Jurkat, Clone E6-1 (cell line): ENCODE results near the gene RCN2.

Experiments used
- DNase-seq: peaks from one replicate; pipeline ENCODE4 v3.0.0-alpha.2; 2011; ENCODE audit warnings: low read depth, low spot score
- H3K4me3 ChIP-seq: 2 replicates; pipeline ENCODE4 v1.5.1; 2011; ENCODE audit warnings: mild to moderate bottlenecking, low read length, control low read depth, moderate library complexity

Gene RCN2

DNA sequence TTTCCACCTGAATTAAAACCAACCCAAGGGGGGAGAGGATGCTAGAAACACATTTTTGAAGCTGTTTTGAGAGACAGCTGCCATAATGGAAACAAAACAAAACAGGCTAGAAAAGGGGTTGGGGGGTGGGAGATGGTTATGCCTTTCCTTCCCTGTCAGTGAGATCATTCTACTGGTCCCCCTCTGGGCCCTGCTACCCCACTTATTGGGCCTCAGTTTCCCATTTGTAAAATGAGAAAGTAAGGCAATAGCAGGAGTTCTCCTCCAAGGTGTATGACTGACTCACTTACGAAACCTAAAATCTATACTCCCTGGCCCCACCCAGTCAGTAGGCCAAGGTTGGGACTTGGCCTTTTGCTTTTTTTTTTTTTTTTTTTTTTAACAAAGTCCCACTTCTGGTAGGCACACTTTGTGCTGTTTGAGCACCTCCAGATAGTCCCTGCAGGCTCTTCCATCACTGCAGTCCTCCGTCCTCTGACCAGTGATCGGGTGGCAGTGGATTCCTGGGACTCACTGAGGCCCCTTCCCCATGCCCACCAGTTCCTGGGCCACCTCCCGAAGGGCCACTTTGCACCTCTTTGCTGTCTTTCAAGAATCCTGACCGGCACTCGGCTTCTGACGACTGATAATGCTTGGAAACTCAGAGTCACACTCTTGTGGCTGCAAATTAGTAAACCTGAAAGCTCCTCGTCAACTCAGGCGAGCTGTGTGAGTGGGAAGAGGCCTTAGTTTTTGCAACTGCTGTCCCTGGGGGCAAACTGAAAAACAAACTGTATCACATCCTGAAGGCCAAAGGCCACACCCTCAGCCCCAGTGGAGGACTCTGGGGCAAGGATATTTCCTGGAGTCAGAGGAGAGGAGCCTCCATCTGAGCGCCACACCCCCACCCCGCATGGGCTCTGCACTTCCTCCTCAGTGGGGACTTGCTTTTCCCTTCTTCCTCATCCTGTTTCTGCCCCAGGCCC is 56.6 kb downstream of the RCN2 start:
- no peak overlapping the region for H3K4me3 ChIP-seq
- no peak for DNase-seq

DNA sequence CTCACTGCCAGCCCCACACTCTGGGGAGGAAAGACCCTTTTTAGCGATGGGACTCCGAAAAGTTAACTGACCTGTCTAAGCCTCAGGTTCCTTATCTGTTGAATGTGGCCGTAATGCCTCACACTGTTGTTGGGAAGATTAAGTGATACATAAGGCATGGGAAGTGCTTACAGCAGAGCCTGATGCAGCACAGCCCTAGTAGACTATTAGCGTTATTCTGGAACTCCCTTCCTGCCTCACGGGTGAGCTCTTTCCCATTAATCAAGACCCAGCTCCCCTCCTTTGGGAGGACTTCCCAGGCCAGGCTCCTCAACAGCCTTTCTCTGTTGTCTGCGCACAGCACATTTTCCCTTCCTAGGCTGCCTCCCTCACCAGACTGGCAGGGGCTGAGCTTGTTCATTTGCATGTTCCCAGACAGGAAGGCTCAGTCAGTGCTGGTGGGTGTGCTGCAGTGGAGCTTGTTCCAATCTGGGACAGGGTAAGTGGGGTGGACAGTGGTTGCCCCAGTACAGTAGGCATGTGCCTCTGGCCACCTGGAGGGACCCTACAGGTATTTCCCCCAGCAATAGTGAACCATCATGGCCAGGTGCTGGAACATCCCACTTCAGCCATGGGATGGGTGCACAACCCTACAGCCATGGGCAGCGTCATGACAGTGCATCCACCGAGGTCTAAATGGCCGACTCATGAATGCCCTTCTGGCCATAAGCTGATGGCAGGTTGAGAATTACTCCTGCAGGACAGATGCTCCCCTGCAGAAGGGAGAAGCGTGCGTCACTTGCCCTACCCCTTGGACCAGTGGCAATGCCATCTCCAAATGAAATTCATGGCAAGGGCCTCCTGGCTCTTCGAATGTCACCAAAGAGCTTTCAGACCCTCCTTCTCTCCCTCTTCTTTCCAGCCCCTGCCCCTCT is 57.6 kb downstream of the RCN2 start:
- no peak for DNase-seq
- H3K4me3 ChIP-seq = no peak overlapping the region

DNA sequence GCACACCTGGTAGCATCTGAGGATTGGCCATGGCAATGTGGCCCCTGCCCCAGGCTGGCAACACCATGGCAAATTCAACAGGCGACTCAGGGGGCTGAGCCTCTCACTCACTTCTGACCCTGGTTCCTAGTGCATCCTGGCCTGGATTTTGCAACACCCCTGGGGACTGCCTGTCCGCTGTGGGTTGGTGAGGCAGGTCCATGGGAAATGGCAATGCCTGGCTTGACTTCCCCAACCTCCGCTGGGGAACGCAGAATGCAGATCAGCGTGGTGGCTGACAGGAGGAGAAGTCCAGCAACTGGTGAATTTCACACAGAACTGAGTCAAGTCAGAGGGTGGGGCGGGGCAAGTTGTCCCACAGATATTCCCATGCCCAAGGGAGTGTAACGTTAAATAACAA is 59.5 kb downstream of the RCN2 start:
- DNase-seq = no peak
- no peak overlapping the region for H3K4me3 ChIP-seq

DNA sequence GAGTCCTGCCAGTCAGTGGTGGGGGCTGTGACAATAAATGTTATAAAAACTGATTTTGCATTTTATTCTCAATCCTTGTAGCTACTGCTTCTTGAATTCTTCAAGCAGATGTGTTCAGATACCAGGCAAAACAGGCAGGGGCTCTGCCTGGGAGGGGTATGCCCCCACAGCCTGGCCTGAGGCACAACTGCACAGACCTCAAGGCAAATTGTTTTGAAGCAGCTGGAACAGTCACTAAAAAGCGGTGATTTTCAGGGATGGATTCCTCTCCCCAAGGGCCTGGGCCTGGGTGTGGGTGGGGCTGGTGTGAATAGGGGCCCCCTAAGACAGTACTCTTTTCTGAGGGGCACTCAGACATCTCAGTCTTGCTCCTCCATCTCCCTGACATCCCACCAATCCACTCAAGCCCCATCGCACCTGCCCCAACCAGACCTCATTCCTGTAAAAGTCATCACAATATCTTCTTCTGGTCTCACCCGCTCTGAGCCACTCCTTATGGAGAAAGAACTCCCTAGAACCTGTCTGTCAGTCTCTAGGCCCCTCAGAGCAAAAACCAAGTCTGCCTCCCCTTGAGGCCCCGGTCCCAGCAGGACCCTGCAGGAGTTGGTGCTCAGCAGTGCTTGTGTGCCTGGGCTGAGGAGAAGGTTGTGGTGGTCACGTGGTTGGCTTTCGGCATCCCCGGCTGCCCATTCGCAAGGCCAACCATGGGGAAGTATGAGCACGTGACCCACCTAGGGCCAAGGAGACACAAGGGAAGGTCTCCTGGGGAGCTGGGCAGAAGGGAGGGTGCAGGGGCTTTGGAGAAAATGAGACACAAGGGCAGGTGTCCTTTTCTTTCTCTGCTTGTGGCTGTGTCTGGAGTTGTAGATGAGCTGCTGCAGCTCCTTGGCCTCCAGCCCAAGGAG is 60.4 kb downstream of the RCN2 start:
- DNase-seq = no peak
- H3K4me3 ChIP-seq = no peak overlapping the region

DNA sequence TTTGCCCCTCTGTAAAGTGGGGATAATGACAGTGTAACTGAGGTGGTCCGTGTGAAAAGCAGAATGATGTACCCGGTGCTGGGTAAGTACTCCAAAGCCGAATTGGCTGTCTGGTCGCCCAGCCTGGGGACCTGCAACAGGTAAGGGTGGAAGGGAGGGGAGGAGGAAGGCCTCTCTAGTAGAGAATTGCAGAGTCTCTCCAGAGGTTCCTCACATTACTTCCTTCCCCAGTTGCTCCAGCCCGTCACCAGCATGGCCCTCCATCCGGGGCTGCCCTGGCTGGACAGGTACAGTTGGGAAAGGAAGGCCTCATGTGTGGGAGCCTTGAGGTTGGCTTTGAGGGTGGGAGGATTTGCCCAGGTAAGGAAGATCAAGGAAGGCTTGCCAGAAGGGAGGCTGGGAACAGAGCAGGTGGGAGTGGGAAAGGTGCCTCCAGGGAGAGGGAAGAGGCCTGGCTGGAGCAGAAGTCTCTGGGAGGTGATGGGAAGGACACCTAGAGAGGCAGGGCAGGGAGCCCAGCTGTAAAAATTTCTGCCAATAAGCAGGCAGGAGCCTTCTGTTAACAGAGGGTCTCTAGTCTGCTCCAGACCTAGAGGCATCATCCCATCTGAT is 61.7 kb downstream of the RCN2 start:
- DNase-seq = no peak
- no peak overlapping the region for H3K4me3 ChIP-seq

DNA sequence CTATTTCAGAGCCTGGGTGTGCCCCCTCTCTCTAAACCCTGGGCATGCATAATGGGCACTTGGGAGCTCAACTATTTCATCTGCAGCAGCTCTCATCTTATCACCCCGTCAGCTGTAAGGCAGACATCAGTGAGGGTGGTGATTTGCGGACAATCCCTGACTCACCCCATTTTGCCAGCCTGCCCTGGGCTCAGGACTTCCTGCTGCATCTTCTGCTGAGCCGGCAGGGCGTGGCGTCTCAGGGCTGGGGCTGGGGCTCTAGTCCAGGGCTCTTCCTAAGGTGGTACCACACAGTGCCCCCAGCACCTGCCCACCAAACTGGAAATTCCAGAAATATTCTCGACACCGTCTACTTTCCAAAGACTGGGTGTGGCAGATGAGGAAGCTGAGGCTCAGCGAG is 62.5 kb downstream of the RCN2 start:
- H3K4me3 ChIP-seq = no peak overlapping the region
- DNase-seq = no peak

DNA sequence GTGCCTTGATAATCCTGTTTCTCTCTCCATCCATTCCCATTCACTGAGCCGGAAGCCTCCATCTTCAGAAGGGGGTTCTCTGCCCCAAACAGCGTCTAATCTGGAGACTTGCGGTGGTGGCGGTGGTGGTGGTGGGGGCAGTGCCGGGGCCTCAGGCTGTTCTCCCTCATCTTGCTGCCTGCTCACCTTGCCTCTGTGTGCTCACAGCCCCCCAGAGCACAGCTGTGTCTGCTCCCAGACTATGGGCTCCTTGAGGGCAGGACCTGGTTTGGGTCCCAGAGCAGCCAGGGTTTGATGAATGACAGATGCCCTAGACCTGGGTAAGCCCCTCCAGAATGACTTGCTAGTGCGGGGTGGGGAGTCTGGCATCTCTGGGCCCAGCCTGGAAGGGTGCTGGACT is 62.9 kb downstream of the RCN2 start:
- peak overlapping the region; percentile 49; the same call in 1 of the 2 replicates for H3K4me3 ChIP-seq
- DNase-seq = no peak

DNA sequence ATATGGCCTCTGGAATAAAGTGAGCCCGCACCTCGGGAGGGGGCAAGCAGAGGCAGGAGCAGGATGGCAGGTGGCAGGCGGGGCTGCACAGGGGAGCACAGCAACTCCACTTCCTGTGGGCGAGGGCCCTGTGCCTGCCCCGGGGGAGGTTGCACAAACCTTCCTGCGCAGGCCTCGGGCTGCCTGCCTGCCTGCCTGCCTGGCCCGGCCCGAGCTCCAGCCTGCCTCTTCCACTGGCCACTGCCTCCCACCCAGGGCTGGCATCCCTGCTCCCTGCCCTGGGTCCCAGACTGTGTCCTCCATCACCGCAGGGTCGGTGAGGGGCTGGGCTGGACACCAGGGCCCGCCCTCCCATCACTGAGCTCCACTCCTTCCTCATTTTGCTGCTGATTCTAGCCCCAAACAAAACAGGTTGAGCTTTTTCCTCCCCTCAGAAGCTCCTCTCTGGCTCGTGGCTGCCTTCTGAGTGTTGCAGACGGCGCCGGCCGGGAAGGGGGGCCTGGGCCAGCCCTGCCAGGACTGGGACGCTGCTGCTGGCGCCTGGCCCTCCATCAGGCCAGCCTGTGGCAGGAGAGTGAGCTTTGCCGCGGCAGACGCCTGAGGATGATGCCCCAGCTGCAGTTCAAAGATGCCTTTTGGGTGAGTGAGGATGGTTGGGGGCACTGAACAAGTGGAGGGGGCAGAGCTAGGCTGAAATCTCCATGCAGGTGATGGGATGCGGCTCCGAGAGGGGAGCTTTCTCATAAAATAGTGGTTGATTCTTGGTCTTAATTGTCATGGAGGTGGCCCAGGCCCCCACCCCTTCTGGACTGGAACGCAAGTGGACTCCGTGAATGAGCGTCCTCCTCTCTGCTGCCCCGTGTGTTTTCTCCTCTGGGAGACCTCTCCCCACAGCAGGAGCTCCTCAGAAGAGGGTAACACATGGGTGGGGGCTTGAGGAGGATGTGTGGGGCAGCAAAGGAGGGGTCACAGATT is 63.7 kb downstream of the RCN2 start, which contains the start of gene PSTPIP1:
PSTPIP1 (plus strand) TSS at position 156 of the 975 bp plus-strand sequence; CDS start at position 604, 448 bp downstream.
- peak within 1 kb of the TSS; percentile 49 for H3K4me3 ChIP-seq
- DNase-seq = peak; percentile 67

DNA sequence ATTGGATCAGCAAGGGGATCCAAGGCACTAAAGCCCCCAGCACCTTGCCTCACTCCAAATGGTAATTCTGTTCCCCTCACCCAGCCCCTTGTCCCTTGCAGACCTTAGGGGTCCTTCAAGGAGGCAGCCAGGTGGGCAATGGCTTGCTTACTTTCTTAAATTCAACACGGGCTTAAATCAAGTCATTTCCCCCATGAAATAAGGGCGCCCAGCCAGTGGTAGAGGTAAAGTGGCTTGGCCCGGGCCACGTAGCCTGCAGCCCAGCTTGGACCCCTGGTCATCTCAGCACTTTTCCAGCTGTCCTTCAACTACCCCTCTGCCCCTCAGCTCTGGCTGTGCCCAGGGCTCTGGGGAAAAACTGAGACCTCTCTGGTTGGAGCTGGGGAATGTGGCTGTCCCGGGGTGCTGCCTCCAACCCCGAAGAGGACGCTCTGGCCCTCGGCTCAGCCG is 64.6 kb downstream of the RCN2 start:
- no peak for DNase-seq
- H3K4me3 ChIP-seq = no peak overlapping the region

DNA sequence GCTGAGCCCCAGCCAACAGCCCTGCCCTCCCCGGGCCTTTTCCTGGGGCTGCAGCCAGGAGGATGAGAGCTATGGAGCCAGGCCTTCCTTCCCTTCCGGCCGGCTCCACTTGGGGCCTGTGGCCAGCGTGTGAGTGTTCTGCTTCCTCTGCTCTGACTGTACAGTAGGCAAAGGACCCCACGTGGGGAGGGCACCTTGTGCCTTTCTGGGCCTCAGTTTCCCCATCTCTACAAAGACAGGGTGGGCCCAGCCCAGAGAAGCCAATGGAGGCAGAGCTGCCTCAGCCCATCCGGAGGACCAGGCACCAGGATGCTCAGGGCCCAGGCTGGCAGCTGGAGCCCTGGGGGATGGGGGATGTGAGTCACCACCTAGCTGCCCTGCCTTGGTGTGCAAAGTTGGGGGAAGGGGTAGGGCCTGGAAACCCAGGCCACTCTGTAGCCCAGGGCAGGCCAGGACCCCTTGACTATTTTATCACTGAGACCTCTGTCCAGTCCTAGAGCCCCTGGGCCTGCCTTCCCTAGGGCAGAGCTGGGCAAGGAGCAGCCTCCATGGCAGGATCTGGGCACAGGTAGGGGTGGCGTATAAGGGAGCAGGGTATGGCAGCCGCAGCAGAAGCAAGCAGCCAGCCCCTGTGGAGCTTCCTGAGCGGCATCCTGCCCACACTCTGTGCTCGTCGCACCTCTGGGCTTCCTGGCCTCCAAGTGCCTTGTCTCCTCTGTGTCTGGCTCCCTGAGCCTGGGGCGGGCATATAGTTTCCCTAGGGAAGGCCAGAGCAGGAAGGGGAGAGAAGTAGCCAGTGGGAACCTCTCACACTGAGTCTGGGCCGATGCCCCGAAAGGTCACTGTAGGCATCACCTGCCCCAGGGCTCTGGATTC is 65.2 kb downstream of the RCN2 start:
- no peak for DNase-seq
- H3K4me3 ChIP-seq = no peak overlapping the region

DNA sequence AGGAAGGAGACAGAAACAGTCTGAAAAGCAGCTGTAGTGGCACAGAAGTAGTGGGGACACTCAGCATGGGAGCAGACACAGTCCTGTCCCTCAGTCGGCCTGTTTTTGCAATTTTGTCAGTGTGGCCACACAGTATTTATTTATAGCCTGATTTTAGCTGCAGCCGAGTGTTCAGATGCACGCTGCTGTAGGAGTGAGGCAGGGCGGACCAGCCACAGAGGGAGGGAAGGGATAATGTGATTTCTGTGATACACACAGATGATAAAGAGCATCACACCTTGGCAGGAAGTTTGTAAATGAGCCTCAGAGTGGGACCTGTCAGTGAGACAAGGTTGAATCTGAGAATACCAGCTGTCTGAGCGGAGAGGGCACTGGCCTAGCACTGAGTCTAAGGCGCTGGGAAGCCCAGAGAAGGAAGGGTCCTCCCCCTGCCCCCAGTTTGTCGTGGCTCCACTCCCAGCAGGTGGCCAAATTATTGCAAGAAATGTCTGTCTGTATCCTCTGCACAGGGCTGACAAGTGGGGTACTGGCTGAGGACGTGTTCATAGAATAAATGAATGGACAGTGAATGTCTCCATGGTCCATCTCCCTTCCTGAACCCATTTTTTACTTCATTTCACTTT is 67.2 kb downstream of the RCN2 start:
- no peak overlapping the region for H3K4me3 ChIP-seq
- peak; percentile 15 for DNase-seq

DNA sequence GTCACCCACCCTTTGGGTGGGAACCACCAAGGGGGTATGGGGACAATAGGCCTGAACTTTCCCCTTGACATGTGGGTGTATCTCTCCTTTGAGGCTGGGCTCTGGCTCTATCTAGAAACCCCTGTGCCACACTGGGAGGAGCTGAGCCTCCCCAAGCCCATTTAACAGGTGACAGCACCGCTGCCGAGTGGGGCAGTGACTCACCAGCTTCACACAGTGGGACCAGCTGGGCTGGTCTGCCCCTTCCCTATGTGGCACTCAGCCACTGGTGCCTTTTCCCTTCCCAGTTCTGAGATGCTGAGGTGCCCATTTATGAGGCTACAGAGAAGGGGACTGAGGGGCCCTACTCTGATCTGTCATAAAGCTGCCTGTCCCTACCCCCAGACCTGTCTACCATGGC is 68.4 kb downstream of the RCN2 start:
- H3K4me3 ChIP-seq = no peak overlapping the region
- no peak for DNase-seq

DNA sequence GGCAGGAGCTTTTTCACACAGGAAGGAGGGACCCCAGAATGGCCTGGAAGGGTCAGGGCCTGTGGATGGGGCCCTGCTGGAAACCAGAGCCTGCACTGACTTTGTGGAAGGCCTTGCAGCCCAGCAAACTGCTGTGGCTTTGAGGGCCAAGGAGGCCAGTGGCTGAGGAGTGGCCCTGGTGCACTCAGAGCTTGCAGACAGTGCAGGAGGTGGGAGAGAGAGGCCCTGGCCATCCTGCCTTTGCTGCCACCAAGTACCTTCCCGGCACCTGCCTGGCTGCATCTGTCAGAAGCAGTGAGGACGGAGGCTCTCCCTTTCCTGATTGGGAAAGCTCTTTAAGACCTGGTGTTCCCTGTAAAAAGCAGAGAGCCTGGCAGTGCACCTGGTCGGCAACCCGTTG is 69.8 kb downstream of the RCN2 start:
- no peak for DNase-seq

DNA sequence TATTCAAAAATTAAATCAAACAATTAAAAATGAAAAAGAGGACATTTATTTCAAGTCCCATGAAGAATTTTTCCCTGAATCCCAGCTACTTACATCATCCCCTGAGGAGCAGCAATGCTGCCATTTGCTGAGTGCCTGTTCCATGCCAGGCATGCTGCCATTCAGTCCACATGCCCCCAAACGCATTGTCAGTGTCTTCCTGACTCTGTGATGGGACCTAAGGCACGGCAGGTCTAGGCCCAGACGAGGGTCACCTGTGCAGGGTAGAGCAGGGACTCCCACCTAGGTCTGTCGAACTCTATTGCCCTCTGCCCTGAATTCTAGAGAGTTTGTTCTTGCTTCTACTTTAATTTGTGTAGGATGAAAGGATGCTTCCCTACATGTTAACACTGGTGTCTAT is 70.4 kb downstream of the RCN2 start:
- H3K4me3 ChIP-seq = no peak overlapping the region
- no peak for DNase-seq

More for the DNA sequence above, 69.8 kb downstream of the RCN2 start:
- H3K4me3 ChIP-seq = no peak overlapping the region

DNA sequence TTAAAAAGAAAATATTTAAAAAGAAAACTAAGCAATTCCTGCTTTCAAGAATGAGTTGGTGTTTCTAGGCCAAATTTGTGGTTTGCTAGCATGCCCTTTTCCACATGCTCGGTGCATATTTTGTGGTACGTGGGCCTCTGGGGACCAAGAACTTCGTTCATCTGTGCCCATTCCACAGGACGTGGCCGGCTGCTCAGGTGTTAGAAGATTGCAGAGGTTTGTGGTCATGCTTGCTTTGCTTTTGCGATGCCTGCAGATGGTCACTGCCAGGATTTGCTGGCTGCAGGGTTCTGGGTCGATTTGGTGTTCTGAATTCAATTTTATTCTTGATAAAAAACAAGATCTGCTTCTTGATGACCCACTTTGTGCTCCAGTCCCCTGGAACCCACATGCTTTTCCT is 70.9 kb downstream of the RCN2 start:
- no peak overlapping the region for H3K4me3 ChIP-seq
- DNase-seq = no peak
